NT2/D1 (cell line): Measurements from ENCODE around the gene LMO2.

ENCODE experiments used
- SUZ12 ChIP-seq: IDR thresholded peaks from 2 replicates; pipeline ENCODE4 v1.6.1; 2011; ENCODE audit not compliant: insufficient read length, insufficient read depth; ENCODE audit errors: extremely low read depth
- ZNF274 ChIP-seq: IDR thresholded peaks from 2 replicates; pipeline ENCODE4 v1.6.1; 2011; ENCODE audit warnings: mild to moderate bottlenecking, low read depth, low read length

- TF ChIP-seq ZNF274 (no peak), SUZ12 (no peak)
Measured at GRCh38 chr11:33885338-33886005, 6.4 kb downstream of the LMO2 start.
